ENCODE measurements around the gene HOXC9. TPM values are rescaled to one million over a fixed set of nuclear protein-coding genes. Genes with fewer than 3 reads are reported as not detected.

The HOXC9 gene
- total and polyA plus RNA-seq, 4 donors: not detected

DNA sequence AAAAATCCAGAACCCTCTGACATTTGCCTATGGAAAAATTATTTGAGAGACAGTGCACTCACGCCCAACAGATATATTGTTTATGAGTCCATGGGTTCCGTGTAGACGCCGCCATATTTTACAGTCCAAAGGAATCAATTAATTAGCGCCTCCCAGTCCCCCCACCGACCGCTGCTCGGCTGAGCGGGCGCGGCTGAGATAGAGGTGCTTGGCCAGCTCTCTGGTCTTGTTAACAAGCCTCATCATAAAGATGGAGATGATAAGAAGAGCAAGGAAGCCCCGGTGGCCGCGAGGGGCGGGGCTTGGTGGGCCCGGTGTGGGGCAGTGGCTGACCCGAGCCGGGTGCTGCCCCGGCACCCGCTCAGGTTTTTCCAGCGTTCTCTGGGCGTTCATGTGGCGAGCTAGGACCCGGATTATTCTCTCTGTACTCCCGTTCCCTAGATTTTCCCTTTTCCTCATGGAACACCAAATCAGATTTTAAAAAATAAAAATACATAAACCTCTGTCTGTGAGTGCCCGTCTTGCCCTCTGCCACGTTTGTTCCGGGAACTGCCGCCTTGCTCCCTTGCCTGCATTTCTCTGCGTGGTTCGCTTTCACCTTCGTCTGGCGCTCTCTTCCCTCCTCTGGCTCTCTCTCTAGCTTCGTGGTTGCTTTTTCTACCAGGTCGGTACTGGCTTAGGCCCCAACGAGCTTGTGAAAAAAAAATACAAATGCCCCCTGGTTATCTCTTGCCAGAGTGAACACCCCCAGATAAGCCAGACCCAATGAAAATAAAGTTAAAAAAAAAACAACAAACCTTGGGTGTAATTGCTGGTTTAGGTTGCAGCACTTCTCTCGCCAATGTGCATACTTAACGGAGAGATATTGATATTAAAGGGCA, 36.3 kb upstream of the HOXC9 start:
- TF ChIP-seq RAD21 (IDR thresholded peaks at IDR 0.05) (no peak), FOXA2 (IDR thresholded peaks at IDR 0.05) (no peak), HNF4A (conservative IDR thresholded peaks at IDR 0.05) (no peak), SP1 (IDR thresholded peaks at IDR 0.05) (no peak), FOXA1 (IDR thresholded peaks at IDR 0.05) (no peak), HNF4G (IDR thresholded peaks at IDR 0.05) (no peak), GABPA (IDR thresholded peaks at IDR 0.05 in 1 of 2, conservative IDR thresholded peaks at IDR 0.05 in 1 of 2) (no peak), EGR1 (IDR thresholded peaks at IDR 0.05; ENCODE audit: low read depth in 2 of 2) (no peak), RXRA (IDR thresholded peaks at IDR 0.05) (no peak), YY1 (IDR thresholded peaks at IDR 0.05) (no peak), TAF1 (conservative IDR thresholded peaks at IDR 0.05) (no peak), NR2F2 (IDR thresholded peaks at IDR 0.05) (no peak)
- TF ChIP-seq, protein P1, sequence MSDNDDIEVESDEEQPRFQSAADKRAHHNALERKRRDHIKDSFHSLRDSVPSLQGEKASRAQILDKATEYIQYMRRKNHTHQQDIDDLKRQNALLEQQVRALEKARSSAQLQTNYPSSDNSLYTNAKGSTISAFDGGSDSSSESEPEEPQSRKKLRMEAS (IDR thresholded peaks at IDR 0.05): no peak
- TF ChIP-seq, protein P2, sequence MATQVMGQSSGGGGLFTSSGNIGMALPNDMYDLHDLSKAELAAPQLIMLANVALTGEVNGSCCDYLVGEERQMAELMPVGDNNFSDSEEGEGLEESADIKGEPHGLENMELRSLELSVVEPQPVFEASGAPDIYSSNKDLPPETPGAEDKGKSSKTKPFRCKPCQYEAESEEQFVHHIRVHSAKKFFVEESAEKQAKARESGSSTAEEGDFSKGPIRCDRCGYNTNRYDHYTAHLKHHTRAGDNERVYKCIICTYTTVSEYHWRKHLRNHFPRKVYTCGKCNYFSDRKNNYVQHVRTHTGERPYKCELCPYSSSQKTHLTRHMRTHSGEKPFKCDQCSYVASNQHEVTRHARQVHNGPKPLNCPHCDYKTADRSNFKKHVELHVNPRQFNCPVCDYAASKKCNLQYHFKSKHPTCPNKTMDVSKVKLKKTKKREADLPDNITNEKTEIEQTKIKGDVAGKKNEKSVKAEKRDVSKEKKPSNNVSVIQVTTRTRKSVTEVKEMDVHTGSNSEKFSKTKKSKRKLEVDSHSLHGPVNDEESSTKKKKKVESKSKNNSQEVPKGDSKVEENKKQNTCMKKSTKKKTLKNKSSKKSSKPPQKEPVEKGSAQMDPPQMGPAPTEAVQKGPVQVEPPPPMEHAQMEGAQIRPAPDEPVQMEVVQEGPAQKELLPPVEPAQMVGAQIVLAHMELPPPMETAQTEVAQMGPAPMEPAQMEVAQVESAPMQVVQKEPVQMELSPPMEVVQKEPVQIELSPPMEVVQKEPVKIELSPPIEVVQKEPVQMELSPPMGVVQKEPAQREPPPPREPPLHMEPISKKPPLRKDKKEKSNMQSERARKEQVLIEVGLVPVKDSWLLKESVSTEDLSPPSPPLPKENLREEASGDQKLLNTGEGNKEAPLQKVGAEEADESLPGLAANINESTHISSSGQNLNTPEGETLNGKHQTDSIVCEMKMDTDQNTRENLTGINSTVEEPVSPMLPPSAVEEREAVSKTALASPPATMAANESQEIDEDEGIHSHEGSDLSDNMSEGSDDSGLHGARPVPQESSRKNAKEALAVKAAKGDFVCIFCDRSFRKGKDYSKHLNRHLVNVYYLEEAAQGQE (IDR thresholded peaks at IDR 0.05): no peak
- TF ChIP-seq, protein P3, sequence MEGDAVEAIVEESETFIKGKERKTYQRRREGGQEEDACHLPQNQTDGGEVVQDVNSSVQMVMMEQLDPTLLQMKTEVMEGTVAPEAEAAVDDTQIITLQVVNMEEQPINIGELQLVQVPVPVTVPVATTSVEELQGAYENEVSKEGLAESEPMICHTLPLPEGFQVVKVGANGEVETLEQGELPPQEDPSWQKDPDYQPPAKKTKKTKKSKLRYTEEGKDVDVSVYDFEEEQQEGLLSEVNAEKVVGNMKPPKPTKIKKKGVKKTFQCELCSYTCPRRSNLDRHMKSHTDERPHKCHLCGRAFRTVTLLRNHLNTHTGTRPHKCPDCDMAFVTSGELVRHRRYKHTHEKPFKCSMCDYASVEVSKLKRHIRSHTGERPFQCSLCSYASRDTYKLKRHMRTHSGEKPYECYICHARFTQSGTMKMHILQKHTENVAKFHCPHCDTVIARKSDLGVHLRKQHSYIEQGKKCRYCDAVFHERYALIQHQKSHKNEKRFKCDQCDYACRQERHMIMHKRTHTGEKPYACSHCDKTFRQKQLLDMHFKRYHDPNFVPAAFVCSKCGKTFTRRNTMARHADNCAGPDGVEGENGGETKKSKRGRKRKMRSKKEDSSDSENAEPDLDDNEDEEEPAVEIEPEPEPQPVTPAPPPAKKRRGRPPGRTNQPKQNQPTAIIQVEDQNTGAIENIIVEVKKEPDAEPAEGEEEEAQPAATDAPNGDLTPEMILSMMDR (IDR thresholded peaks at IDR 0.05; ENCODE audit: low read depth, low read length, missing input control): no peak
- 9% methylated on average over 38 of the region's 38 CpGs for WGBS
- peaks cover 0 to 67% (median 44%) of the 10 kb centered on the region in 4 donors for H3K27me3 ChIP-seq (ENCODE audit: control insufficient read depth in 4 of 4, insufficient read depth in 4 of 4, low read length in 3 of 4)
- H3K4me1 ChIP-seq (ENCODE audit: control insufficient read depth in 4 of 4, insufficient read depth in 4 of 4, low read length in 3 of 4): peaks cover 0 to 7% (median 4%) of the 10 kb centered on the region in 4 donors
- no peak overlapping the region for H3K4me3 ChIP-seq (ENCODE audit: low read depth in 1 of 3, low read length in 3 of 3)
- H3K36me3 ChIP-seq (ENCODE audit: control insufficient read depth in 4 of 4, insufficient read depth in 3 of 4, low read depth in 1 of 4, low read length in 3 of 4): no peaks in the 10 kb centered on the region
- H3K27ac ChIP-seq (ENCODE audit: low read depth in 1 of 2, low read length in 2 of 2): no peak overlapping the region
- peaks cover 0 to 3% (median 0%) of the 10 kb centered on the region in 4 donors for H3K9me3 ChIP-seq (ENCODE audit: control insufficient read depth in 4 of 4, low read length in 3 of 4)
- H3K9ac ChIP-seq (ENCODE audit: low read depth in 1 of 2, low read length in 2 of 2): no peak overlapping the region
- no peak for DNase-seq (ENCODE audit: low spot score)

DNA sequence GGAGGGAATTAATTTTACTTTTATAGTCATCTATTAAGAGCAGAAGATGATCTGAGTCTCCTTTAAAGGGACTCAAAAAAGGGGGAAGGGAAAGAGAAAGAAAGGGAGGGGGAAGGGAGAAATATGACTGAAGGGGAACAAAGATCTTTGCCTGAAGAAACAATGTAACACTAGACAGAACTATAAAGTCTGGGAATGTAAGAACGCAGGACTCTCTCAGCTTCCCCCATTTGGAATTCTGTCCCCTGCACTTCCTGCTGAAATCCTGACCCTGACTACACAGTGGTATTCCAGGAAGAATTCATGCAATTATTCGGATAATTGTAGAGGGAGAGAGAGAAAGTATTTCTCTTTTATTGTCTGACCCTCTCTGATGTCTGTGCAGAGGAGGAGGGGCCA, 35.6 kb upstream of the HOXC9 start:
- H3K9ac ChIP-seq (ENCODE audit: low read depth in 1 of 2, low read length in 2 of 2): no peak overlapping the region
- no peak overlapping the region for H3K4me3 ChIP-seq (ENCODE audit: low read depth in 1 of 3, low read length in 3 of 3)
- H3K27ac ChIP-seq (ENCODE audit: low read depth in 1 of 2, low read length in 2 of 2): no peak overlapping the region
- no peak for TF ChIP-seq HNF4A (conservative IDR thresholded peaks at IDR 0.05)
- TF ChIP-seq, protein P2 (IDR thresholded peaks at IDR 0.05): no peak
- no peak for TF ChIP-seq TAF1 (conservative IDR thresholded peaks at IDR 0.05)
- TF ChIP-seq JUND (IDR thresholded peaks at IDR 0.05): no peak
- no peak for TF ChIP-seq RAD21 (IDR thresholded peaks at IDR 0.05)
- no peak for TF ChIP-seq FOXA2 (IDR thresholded peaks at IDR 0.05)
- no peak for TF ChIP-seq EGR1 (IDR thresholded peaks at IDR 0.05; ENCODE audit: low read depth in 2 of 2)
- TF ChIP-seq NR2F2 (IDR thresholded peaks at IDR 0.05): no peak
- TF ChIP-seq ZBTB33 (IDR thresholded peaks at IDR 0.05): no peak
- no peaks in the 10 kb centered on the region for H3K36me3 ChIP-seq (ENCODE audit: control insufficient read depth in 4 of 4, insufficient read depth in 3 of 4, low read depth in 1 of 4, low read length in 3 of 4)
- 5% methylated on average over 2 of the region's 2 CpGs for WGBS
- H3K27me3 ChIP-seq (ENCODE audit: control insufficient read depth in 4 of 4, insufficient read depth in 4 of 4, low read length in 3 of 4): peaks cover 0 to 70% (median 45%) of the 10 kb centered on the region in 4 donors
- H3K4me1 ChIP-seq (ENCODE audit: control insufficient read depth in 4 of 4, insufficient read depth in 4 of 4, low read length in 3 of 4): peaks cover 0 to 7% (median 4%) of the 10 kb centered on the region in 4 donors
- no peak for DNase-seq (ENCODE audit: low spot score)
- H3K9me3 ChIP-seq (ENCODE audit: control insufficient read depth in 4 of 4, low read length in 3 of 4): peaks cover 0 to 3% (median 0%) of the 10 kb centered on the region in 4 donors

Data from liver (tissue), 9 donors.